MCF 10A (cell line): ENCODE measurements around the gene MUS81. TPM values are rescaled to one million over a fixed set of nuclear protein-coding genes. Genes with fewer than 3 reads are reported as not detected.

Experiments
- BruUV-seq: library from RNA; stranded (reverse); fragments of 400-500 nt; replicated peaks from 2 replicates; lab custom pipeline; 2021; lab: Mats Ljungman, UMichigan
- CTCF ChIA-PET: fragments of 300-600 bp; sonication (Branson Sonifier 250); formaldehyde crosslinking; extraction: SDS; loops from one replicate; lab custom pipeline; 2021; ENCODE audit warnings: antibody characterized with exemption, inconsistent platforms; lab: Yijun Ruan, JAX
- POLR2A ChIA-PET: fragments of 300-600, 350-650 bp; sonication (Branson Sonifier 250); formaldehyde crosslinking; extraction: SDS; loops from one replicate; lab custom pipeline; 2020; ENCODE audit warnings: antibody characterized with exemption, inconsistent platforms; lab: Yijun Ruan, JAX
- DNase-seq: peaks from one replicate; pipeline ENCODE4 v3.0.0-alpha.2; 2018; ENCODE audit not compliant: unreplicated experiment
- H3K27ac Mint-ChIP-seq: one replicate; pipeline ENCODE4 v1.8.0; 2022; ENCODE audit warnings: mild to moderate bottlenecking, low read depth, mixed read lengths; ENCODE audit not compliant: unreplicated experiment
- H3K27me3 Mint-ChIP-seq: one replicate; pipeline ENCODE4 v1.8.0; 2022; ENCODE audit warnings: mixed read lengths; ENCODE audit not compliant: insufficient read depth, unreplicated experiment
- H3K36me3 Mint-ChIP-seq: one replicate; pipeline ENCODE4 v1.8.0; 2022; ENCODE audit warnings: mild to moderate bottlenecking, moderate library complexity, mixed read lengths; ENCODE audit not compliant: insufficient read depth, unreplicated experiment
- H3K4me1 Mint-ChIP-seq: one replicate; pipeline ENCODE4 v1.8.0; 2022; ENCODE audit warnings: mixed read lengths; ENCODE audit not compliant: insufficient read depth, unreplicated experiment
- H3K4me3 Mint-ChIP-seq: one replicate; pipeline ENCODE4 v1.8.0; 2022; ENCODE audit warnings: mild to moderate bottlenecking, moderate library complexity, mixed read lengths; ENCODE audit not compliant: unreplicated experiment
- H3K9me3 Mint-ChIP-seq: one replicate; pipeline ENCODE4 v1.8.0; 2022; ENCODE audit warnings: mixed read lengths; ENCODE audit not compliant: unreplicated experiment
- CTCF ChIP-seq: fragments of 200-600 bp; IDR thresholded peaks from one replicate; pipeline ENCODE4 v1.8.0; 2022; ENCODE audit warnings: antibody characterized with exemption, mild to moderate bottlenecking; ENCODE audit not compliant: unreplicated experiment
- intact Hi-C: fragments of 100-400 bp; cut with micrococcal nuclease; formaldehyde crosslinking; loops from 2 replicates; pipeline ENCODE4 v1.14.1; 2022
- total RNA-seq: library from RNA; stranded (reverse); gene quantifications from 2 replicates; pipeline ENCODE4 v1.2.3, GENCODE V29; 2022

Gene MUS81
- total RNA-seq, 1 experiment from 2014 or later, result 77.6 TPM

- ChIA-PET POLR2A (interaction anchor here (0.5 to 1.4 kb wide), 6 partner anchors 8 to 310 kb away, joined by 3 to 5 read pairs (median 4); partner anchors contain the start of gene RNASEH2C), CTCF (interaction anchor here (0.6 to 2.3 kb wide), 8 partner anchors 9 to 71 kb away, joined by 3 to 10 read pairs (median 4); partner anchors contain the start of gene MUS81)
- H3K4me1 Mint-ChIP-seq, result peaks cover 5% of the 10 kb centered on the region
- intact Hi-C loops, result no loop called here
- H3K9me3 Mint-ChIP-seq, result no peaks in the 10 kb centered on the region
- no peak overlapping the region for H3K27ac Mint-ChIP-seq
- no peak for DNase-seq
- H3K27me3 Mint-ChIP-seq, result no peaks in the 10 kb centered on the region
- H3K4me3 Mint-ChIP-seq, result no peak overlapping the region
- H3K36me3 Mint-ChIP-seq, result peaks cover 33% of the 10 kb centered on the region
- BruUV-seq, result no TSS peak
- TF ChIP-seq CTCF, result no peak
These were observed 9.8 kb upstream of the MUS81 start for GRCh38 chr11:65850217-65851082.

- no peak overlapping the region for H3K27ac Mint-ChIP-seq
- no peaks in the 10 kb centered on the region for H3K9me3 Mint-ChIP-seq
- POLR2A ChIA-PET, result interaction anchor here (0.6 to 1.0 kb wide), 5 partner anchors 9 to 132 kb away, joined by 3 to 5 read pairs (median 3); partner anchors contain the start of gene RNASEH2C
- H3K4me3 Mint-ChIP-seq, result no peak overlapping the region
- DNase-seq, result peak; percentile 42
- H3K4me1 Mint-ChIP-seq, result peaks cover 5% of the 10 kb centered on the region
- CTCF ChIA-PET, result interaction anchor here (0.7 to 2.3 kb wide), 9 partner anchors 8 to 140 kb away, joined by 3 to 7 read pairs (median 4); no protein-coding TSS in a partner anchor
- no TSS peak for BruUV-seq
- intact Hi-C loops, result no loop called here
- peak; percentile 66 for TF ChIP-seq CTCF
- peaks cover 40% of the 10 kb centered on the region for H3K36me3 Mint-ChIP-seq
- no peaks in the 10 kb centered on the region for H3K27me3 Mint-ChIP-seq
These were observed 9.1 kb upstream of the MUS81 start for GRCh38 chr11:65851083-65851579.

GRCh38 chr11:65851811-65852507, 8.3 kb upstream of the MUS81 start:
- ChIA-PET POLR2A (interaction anchor here (0.6 to 1.0 kb wide), 5 partner anchors 13 to 131 kb away, joined by 3 to 4 read pairs (median 3); partner anchors contain the start of gene CCDC85B), CTCF (interaction anchor here (0.7 to 2.3 kb wide), 10 partner anchors 9 to 141 kb away, joined by 3 to 7 read pairs (median 4); no protein-coding TSS in a partner anchor)
- H3K27ac Mint-ChIP-seq, result peak overlapping the region; percentile 19
- no TSS peak for BruUV-seq
- intact Hi-C loops, result no loop called here
- peaks cover 48% of the 10 kb centered on the region for H3K36me3 Mint-ChIP-seq
- H3K4me3 Mint-ChIP-seq, result no peak overlapping the region
- no peak for TF ChIP-seq CTCF
- H3K9me3 Mint-ChIP-seq, result no peaks in the 10 kb centered on the region
- DNase-seq, result no peak
- no peaks in the 10 kb centered on the region for H3K27me3 Mint-ChIP-seq
- peaks cover 9% of the 10 kb centered on the region for H3K4me1 Mint-ChIP-seq
